Measurements from ENCODE around the gene RGS21.

DNA sequence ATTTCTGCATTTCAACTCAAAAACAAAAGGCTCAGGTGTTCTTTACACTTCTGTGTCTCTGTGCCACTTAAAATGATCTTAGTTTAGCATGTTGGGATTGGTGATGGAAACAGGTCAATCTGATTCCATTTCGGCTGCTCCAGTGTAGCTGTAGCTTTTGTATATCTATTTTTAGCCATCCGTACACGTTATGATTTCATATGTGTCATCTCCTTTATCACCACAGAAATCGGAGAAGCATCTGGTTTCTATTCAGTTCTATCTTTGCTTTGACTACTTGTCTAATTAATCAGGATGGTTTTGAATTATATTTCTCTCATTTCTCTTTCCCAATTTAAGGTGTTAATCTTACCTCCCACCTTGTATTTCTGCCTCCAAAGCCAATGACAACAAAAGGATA is 41.1 kb downstream of the RGS21 start:
- TF ChIP-seq, protein P1, sequence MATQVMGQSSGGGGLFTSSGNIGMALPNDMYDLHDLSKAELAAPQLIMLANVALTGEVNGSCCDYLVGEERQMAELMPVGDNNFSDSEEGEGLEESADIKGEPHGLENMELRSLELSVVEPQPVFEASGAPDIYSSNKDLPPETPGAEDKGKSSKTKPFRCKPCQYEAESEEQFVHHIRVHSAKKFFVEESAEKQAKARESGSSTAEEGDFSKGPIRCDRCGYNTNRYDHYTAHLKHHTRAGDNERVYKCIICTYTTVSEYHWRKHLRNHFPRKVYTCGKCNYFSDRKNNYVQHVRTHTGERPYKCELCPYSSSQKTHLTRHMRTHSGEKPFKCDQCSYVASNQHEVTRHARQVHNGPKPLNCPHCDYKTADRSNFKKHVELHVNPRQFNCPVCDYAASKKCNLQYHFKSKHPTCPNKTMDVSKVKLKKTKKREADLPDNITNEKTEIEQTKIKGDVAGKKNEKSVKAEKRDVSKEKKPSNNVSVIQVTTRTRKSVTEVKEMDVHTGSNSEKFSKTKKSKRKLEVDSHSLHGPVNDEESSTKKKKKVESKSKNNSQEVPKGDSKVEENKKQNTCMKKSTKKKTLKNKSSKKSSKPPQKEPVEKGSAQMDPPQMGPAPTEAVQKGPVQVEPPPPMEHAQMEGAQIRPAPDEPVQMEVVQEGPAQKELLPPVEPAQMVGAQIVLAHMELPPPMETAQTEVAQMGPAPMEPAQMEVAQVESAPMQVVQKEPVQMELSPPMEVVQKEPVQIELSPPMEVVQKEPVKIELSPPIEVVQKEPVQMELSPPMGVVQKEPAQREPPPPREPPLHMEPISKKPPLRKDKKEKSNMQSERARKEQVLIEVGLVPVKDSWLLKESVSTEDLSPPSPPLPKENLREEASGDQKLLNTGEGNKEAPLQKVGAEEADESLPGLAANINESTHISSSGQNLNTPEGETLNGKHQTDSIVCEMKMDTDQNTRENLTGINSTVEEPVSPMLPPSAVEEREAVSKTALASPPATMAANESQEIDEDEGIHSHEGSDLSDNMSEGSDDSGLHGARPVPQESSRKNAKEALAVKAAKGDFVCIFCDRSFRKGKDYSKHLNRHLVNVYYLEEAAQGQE (IDR thresholded peaks at IDR 0.05; ENCODE audit: insufficient replicate concordance, low read depth) = no peak
- TF ChIP-seq, protein P2, sequence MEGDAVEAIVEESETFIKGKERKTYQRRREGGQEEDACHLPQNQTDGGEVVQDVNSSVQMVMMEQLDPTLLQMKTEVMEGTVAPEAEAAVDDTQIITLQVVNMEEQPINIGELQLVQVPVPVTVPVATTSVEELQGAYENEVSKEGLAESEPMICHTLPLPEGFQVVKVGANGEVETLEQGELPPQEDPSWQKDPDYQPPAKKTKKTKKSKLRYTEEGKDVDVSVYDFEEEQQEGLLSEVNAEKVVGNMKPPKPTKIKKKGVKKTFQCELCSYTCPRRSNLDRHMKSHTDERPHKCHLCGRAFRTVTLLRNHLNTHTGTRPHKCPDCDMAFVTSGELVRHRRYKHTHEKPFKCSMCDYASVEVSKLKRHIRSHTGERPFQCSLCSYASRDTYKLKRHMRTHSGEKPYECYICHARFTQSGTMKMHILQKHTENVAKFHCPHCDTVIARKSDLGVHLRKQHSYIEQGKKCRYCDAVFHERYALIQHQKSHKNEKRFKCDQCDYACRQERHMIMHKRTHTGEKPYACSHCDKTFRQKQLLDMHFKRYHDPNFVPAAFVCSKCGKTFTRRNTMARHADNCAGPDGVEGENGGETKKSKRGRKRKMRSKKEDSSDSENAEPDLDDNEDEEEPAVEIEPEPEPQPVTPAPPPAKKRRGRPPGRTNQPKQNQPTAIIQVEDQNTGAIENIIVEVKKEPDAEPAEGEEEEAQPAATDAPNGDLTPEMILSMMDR (IDR thresholded peaks at IDR 0.05; ENCODE audit: insufficient read depth, low read length) = no peak
- TF ChIP-seq POLR2AphosphoS5 (IDR thresholded peaks at IDR 0.05; ENCODE audit: low read depth) (no peak), GABPA (IDR thresholded peaks at IDR 0.05; ENCODE audit: low read depth) (no peak)

Data from HL-60 (cell line).